GM10266 (cell line): ENCODE data around the gene MYRF.

Source experiments
- DNase-seq: peaks from one replicate; pipeline ENCODE4 v3.0.0; 2012; ENCODE audit errors: extremely low spot score
- TF ChIP-seq, protein P1 (sequence below): IDR thresholded peaks from 2 replicates; pipeline ENCODE4 v1.5.1; 2012; ENCODE audit warnings: mild to moderate bottlenecking, low read depth; ENCODE audit not compliant: control insufficient read depth, insufficient read depth; ENCODE audit errors: missing control alignments

Gene MYRF

DNA sequence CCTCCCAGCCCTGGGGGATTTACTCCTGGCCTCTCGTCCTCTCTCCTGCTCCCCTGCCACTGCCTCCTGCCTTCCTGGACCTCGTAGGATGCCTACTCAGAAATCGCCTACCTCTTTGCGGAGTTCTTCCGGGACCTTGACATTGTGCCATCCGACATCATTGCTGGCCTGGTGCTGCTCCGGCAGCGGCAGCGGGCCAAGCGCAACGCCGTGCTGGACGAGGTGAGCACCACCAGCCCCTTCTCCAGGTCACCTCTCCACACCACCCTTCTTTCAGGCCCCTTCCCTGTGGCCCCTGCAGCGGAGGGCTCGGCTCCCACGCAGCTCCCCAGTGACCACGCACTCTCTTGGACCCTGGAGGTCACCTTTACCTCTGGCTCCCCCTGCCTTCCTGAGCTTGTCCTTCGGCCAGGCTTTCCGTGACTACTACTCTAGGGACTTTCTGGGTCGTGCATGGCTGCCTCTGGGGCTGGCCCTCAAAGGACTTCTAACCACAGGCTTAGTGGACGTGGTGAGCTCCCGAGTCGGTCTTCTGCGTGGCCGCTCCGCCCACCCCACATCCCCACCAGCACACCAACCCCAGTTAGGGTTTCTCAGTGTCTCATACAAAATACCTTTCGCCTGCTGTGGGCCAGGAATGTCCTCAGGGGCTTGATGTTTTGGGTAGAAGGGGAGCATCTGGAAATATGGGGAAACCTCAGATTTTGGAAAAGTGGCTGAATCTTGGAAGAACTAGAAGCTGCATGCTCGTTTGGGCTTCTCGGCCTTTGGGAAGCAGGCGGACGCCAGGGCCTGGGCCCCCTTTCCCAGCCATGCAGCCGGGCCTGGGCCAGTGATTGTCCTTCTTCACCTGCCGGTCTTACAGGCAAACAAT lies 24.1 kb upstream of the MYRF start:
- TF ChIP-seq, protein P1, sequence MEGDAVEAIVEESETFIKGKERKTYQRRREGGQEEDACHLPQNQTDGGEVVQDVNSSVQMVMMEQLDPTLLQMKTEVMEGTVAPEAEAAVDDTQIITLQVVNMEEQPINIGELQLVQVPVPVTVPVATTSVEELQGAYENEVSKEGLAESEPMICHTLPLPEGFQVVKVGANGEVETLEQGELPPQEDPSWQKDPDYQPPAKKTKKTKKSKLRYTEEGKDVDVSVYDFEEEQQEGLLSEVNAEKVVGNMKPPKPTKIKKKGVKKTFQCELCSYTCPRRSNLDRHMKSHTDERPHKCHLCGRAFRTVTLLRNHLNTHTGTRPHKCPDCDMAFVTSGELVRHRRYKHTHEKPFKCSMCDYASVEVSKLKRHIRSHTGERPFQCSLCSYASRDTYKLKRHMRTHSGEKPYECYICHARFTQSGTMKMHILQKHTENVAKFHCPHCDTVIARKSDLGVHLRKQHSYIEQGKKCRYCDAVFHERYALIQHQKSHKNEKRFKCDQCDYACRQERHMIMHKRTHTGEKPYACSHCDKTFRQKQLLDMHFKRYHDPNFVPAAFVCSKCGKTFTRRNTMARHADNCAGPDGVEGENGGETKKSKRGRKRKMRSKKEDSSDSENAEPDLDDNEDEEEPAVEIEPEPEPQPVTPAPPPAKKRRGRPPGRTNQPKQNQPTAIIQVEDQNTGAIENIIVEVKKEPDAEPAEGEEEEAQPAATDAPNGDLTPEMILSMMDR: no peak

DNA sequence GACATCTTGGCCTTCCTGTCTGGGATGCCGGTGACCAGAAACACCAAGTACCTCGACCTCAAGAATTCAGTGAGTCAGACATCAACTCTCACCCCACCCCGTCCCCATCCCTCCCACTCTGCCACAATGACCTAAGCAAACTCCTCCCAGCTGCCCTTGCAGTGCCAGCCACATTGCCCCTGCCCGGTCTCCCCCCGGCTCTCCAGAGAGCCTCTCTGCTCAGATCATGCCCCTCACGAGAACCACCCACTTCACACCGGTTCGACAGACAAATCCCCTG lies 23.6 kb upstream of the MYRF start:
- DNase-seq: peak; percentile 47

More for the DNA sequence above, 24.1 kb upstream of the MYRF start:
- DNase-seq: no peak

DNA sequence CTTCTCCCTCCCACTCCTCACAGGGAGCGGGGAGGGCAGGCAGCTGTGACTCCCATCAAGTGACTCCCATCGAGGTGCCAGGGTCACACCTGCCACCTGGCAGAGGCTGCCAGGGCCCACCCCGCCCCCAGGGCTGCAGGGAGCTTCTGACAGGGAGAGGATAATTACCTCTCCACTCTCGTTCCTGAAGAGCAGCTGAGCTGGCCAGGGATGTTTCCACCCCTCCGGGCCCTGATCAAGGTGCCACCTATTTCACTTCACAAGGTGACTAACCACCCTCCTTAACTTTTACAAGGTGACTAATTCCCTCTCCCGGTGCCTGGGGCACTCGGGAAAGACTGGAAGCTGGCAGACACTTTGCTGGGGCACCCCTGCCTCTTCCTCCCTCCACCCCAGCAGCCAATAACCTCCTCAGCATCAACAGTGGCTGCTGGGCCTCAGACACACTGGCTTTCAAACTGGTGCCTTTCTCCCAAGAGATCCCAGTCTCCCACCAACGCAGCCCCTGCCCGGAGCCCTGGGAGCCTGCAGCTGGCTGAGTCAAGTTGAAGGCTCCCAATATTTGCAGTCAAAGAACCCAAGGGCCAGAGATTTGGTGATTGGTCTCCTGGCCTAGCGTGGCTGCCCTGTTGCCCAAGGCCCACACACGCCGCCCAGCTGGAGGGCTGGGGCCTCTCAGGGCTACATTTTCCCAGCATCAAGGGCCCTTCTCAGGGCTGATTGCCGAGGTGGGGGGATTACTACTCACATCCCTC lies 22.0 kb upstream of the MYRF start:
- no peak for DNase-seq
- TF ChIP-seq, protein P1: no peak

More for the DNA sequence above, 23.6 kb upstream of the MYRF start:
- TF ChIP-seq, protein P1: no peak

DNA sequence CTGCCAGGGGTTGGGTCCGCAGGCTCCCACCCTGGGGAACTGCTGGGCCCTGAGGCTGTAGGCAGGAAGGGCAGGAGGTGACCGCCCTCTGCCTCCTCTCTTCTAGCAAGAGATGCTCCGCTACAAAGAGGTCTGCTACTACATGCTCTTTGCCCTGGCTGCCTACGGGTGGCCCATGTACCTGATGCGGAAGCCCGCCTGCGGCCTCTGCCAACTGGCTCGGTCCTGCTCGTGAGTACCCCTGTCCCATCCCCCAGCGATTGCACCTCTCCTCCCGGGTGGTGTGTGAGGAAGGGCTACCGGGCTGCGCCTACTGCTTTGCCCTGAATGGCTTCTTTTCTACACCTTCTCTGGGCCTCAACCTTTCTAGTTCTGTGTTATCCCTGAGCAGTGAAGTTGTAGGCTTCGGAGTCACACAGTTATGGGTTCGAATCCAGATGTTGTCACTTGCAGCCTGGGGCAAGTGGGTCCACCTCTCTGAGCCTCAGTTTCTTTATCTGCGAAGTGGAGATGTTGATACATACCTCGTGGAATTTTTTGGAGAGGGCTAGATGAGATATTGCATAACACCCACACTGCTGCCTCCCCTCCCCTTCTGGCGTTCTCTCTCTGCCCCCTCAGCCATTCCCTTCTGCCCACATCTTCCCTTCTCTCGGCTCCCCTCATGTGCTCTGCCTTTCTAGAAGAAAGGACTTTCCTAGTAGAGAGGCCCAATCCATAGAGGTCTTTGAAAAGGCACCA lies 21.1 kb upstream of the MYRF start:
- DNase-seq: no peak
- TF ChIP-seq, protein P1: no peak

DNA sequence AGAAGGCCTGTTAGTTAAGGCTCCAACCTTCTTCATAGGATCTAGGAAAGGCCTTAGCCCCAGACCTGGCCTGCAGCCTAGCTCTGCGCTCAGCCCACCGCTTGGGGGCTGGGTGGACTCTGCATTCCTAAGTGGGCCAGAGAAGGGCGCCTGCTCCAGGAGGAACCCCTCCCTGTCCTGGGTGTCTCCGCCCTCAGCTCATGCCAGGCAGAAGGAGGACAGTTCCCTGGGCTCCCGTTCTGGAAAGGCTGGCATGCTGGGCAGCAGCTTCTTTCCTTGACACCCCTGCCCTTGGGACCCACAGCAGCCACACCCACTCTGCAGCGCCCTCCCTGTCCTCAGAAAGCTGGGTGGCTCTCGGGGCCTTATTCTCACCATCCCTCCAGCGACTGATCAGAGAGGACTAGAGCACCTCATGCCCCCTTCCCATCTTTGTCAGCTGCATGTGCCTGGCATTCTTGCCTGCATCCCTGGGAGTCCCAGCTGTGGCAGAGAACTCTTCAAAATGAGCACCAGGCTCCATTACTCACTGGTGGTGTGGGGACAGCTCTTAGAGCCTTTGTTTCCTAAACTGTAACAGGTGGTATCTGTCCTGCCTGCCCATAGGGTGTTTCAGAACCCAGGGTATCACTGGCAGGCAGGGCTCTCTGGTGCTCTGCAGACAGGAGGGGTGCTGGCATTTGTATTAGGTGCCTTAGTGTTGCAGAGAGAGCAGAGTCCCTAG lies 20.3 kb upstream of the MYRF start:
- no peak for DNase-seq
- TF ChIP-seq, protein P1: no peak

DNA sequence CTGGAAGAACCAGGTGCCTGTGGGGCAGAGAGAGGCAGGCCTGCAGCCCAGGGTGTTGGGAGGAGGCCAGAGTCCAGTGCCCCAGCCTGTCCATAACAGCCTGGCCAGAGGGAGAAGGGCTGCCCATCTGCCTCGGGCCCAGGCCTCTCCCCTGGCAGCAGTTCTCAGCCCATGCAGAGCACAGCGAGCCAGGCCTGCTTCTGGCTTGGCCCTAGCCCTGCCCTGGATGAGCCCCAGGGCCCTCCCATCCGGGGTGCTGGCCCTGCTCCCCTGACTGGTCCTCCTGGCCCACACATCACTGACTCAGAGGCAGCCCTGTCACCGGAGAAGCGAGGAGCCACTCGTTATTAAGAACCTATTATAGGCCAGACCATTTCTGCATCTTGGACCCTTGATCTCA lies 19.7 kb upstream of the MYRF start:
- TF ChIP-seq, protein P1: no peak
- DNase-seq: no peak
